CD14-positive monocyte (primary cell): ENCODE measurements around the gene TRAF3IP3. TPM values are rescaled to one million over a fixed set of nuclear protein-coding genes. Genes with fewer than 3 reads are reported as not detected.

Source experiments
- DNase-seq, 3 donors: peaks; one replicate each; pipeline ENCODE4 v3.0.0-alpha.2; 2011 to 2022
- H2AFZ ChIP-seq: 2 replicates; pipeline ENCODE4 v1.6.0; 2012; ENCODE audit warnings: mild to moderate bottlenecking, low read depth, low read length, inconsistent platforms; ENCODE audit not compliant: insufficient read depth, poor library complexity, severe bottlenecking
- H3K27ac ChIP-seq, 2 donors: 1 replicate in 1 of 2; 2 replicates in 1 of 2; pipeline ENCODE4 v1.5.1; 2012 to 2013; ENCODE audit warnings: low read length in 2 of 2, control low read depth in 1 of 2, inconsistent platforms in 1 of 2, low read depth in 1 of 2, mild to moderate bottlenecking in 1 of 2
- H3K27me3 ChIP-seq, 2 donors: one replicate each; pipeline versions ENCODE4 v1.6.0 to v1.6.1; 2011 to 2013; ENCODE audit warnings: low read length in 2 of 2; ENCODE audit not compliant: control insufficient read depth in 2 of 2, insufficient read depth in 2 of 2
- H3K36me3 ChIP-seq, 2 donors: replicated peaks in 1 of 2; 1 replicate in 1 of 2; 2 replicates in 1 of 2; pipeline versions ENCODE4 v1.5.1 to v1.6.1; 2012 to 2013; ENCODE audit warnings: low read length in 2 of 2, control low read depth in 1 of 2, inconsistent platforms in 1 of 2, mild to moderate bottlenecking in 1 of 2; ENCODE audit not compliant: insufficient read depth in 2 of 2, control insufficient read depth in 1 of 2
- H3K4me1 ChIP-seq, 2 donors: 1 replicate in 1 of 2; 2 replicates in 1 of 2; pipeline versions ENCODE4 v1.5.1 to v1.6.1; 2012 to 2013; ENCODE audit warnings: low read length in 2 of 2, control low read depth in 1 of 2, inconsistent platforms in 1 of 2, mild to moderate bottlenecking in 1 of 2, moderate library complexity in 1 of 2; ENCODE audit not compliant: insufficient read depth in 2 of 2, control insufficient read depth in 1 of 2
- H3K4me2 ChIP-seq: replicated peaks from 2 replicates; pipeline ENCODE3; 2012; ENCODE audit warnings: low read length, moderate library complexity, mild to moderate bottlenecking; ENCODE audit not compliant: poor library complexity, severe bottlenecking; ENCODE audit errors: extremely low read depth
- H3K4me3 ChIP-seq, 3 experiments: fragments of 200-600 bp in 1 of 3; sonication (generic) in 1 of 3; replicated peaks in 1 of 3; 1 replicate in 2 of 3; 2 replicates in 1 of 3; pipeline ENCODE4 v1.5.1; 2011 to 2013; ENCODE audit warnings: low read length in 3 of 3, mild to moderate bottlenecking in 3 of 3, control low read depth in 2 of 3, low read depth in 2 of 3, inconsistent platforms in 1 of 3, moderate library complexity in 1 of 3
- H3K79me2 ChIP-seq: 2 replicates; pipeline ENCODE4 v1.6.0; 2012; ENCODE audit warnings: mild to moderate bottlenecking, control low read depth, inconsistent platforms, low read length, moderate library complexity; ENCODE audit not compliant: insufficient read depth
- H3K9ac ChIP-seq: 2 replicates; pipeline ENCODE4 v1.6.0; 2017; ENCODE audit warnings: low read length, mild to moderate bottlenecking; ENCODE audit not compliant: insufficient read depth, poor library complexity, severe bottlenecking
- H3K9me3 ChIP-seq, 2 donors: replicated peaks in 1 of 2; 1 replicate in 1 of 2; 2 replicates in 1 of 2; pipeline versions ENCODE4 v1.5.1 to v1.6.1; 2012 to 2013; ENCODE audit warnings: low read length in 2 of 2, control low read depth in 1 of 2; ENCODE audit not compliant: control insufficient read depth in 1 of 2, insufficient read depth in 1 of 2
- H4K20me1 ChIP-seq: 2 replicates; pipeline ENCODE4 v1.6.0; 2012; ENCODE audit warnings: mild to moderate bottlenecking, low read length, control low read depth, moderate library complexity; ENCODE audit not compliant: insufficient read depth
- H3K27ac Mint-ChIP-seq, 7 donors: one replicate each; pipeline ENCODE4 v1.8.0; 2020; ENCODE audit warnings: mild to moderate bottlenecking in 7 of 7, mixed read lengths in 7 of 7, moderate library complexity in 6 of 7, inconsistent platforms in 2 of 7
- H3K27me3 Mint-ChIP-seq, 3 donors: one replicate each; pipeline ENCODE4 v1.8.0; 2021 to 2022; ENCODE audit warnings: low read depth in 3 of 3, mild to moderate bottlenecking in 3 of 3, mixed read lengths in 3 of 3, moderate library complexity in 3 of 3, inconsistent platforms in 1 of 3
- H3K36me3 Mint-ChIP-seq, 2 donors: one replicate each; pipeline ENCODE4 v1.8.0; 2020; ENCODE audit warnings: mixed read lengths in 2 of 2, inconsistent platforms in 1 of 2, mild to moderate bottlenecking in 1 of 2
- H3K4me1 Mint-ChIP-seq: one replicate; pipeline ENCODE4 v1.8.0; 2020; ENCODE audit warnings: mild to moderate bottlenecking, mixed read lengths
- H3K4me3 Mint-ChIP-seq, 2 donors: one replicate each; pipeline ENCODE4 v1.8.0; 2020; ENCODE audit warnings: mild to moderate bottlenecking in 2 of 2, mixed read lengths in 2 of 2, moderate library complexity in 1 of 2
- H3K9me3 Mint-ChIP-seq, 7 donors: one replicate each; pipeline ENCODE4 v1.8.0; 2020 to 2022; ENCODE audit warnings: mixed read lengths in 7 of 7, mild to moderate bottlenecking in 6 of 7, moderate library complexity in 6 of 7, inconsistent platforms in 2 of 7
- CTCF ChIP-seq: fragments of 200-600 bp; IDR thresholded peaks from one replicate; pipeline ENCODE4 v1.8.0; 2022; ENCODE audit warnings: antibody characterized with exemption, mild to moderate bottlenecking
- WGBS: methylation state at CpG from one replicate; pipeline ENCODE4 v1.1.5; 2013; ENCODE audit warnings: missing lambda C conversion rate; ENCODE audit not compliant: insufficient coverage; 5-methylcytosine and 5-hydroxymethylcytosine counted together
- intact Hi-C, 2 donors: fragments of 100-400 bp; cut with micrococcal nuclease; formaldehyde crosslinking; loops; one replicate each; pipeline versions ENCODE4 v1.15.0 to v1.15.1; 2023
- polyA plus RNA-seq, 3 donors: library from polyadenylated mRNA; depleted of rRNA in 1 of 3; unstranded in 2 of 3; stranded (reverse) in 1 of 3; fragments of 300-500 nt in 2 of 3; fragments of >200 nt in 1 of 3; fragmentation: Illumina TruSeq in 2 of 3; gene quantifications; 1 replicate in 2 of 3; 2 replicates in 1 of 3; pipeline ENCODE4 v1.2.3, GENCODE V29; 2012 to 2021

The TRAF3IP3 gene
- polyA plus RNA-seq, 3 donors: 89.3 to 266 (median 111) TPM

- H3K4me3 ChIP-seq: no peak overlapping the region
- Mint-ChIP-seq H3K4me1 (peaks cover 18% of the 10 kb centered on the region), H3K27me3 (peaks cover 0 to 16% (median 5%) of the 10 kb centered on the region in 3 donors), H3K27ac (no peak overlapping the region), H3K4me3 (no peak overlapping the region), H3K36me3 (peaks cover 4 to 11% of the 10 kb centered on the region in 2 donors), H3K9me3 (peaks cover 0 to 4% (median 0%) of the 10 kb centered on the region in 7 donors)
- H3K79me2 ChIP-seq: peaks cover 4% of the 10 kb centered on the region
- 93% methylated on average over 2 of the region's 11 CpGs for WGBS
- peaks cover under 1 to 9% of the 10 kb centered on the region in 2 donors for H3K36me3 ChIP-seq
- peaks cover 0 to 2% of the 10 kb centered on the region in 2 donors for H3K27me3 ChIP-seq
- peak overlapping the region; percentile 39 for H2AFZ ChIP-seq
- no peak for TF ChIP-seq CTCF
- no peak overlapping the region for H3K4me2 ChIP-seq
- no peak for DNase-seq
- no peak overlapping the region for H3K9ac ChIP-seq
- H3K4me1 ChIP-seq: peaks cover 15 to 19% of the 10 kb centered on the region in 2 donors
- H3K27ac ChIP-seq: no peak overlapping the region
- H3K9me3 ChIP-seq: no peaks in the 10 kb centered on the region
- H4K20me1 ChIP-seq: no peaks in the 10 kb centered on the region
- intact Hi-C loops: no loop called here
Observed at GRCh38 chr1:209825591-209826434, 70.0 kb downstream of the TRAF3IP3 start.

- no peaks in the 10 kb centered on the region for H3K9me3 ChIP-seq
- H3K4me1 Mint-ChIP-seq: peaks cover 17% of the 10 kb centered on the region
- peak within 1 kb of the TSS; percentile 92 for H3K4me2 ChIP-seq
- H3K36me3 ChIP-seq: peaks cover 16 to 27% of the 10 kb centered on the region in 2 donors
- peaks cover 4% of the 10 kb centered on the region for H3K79me2 ChIP-seq
- peaks cover 0 to 2% of the 10 kb centered on the region in 2 donors for H3K27me3 ChIP-seq
- peak within 1 kb of the TSS; percentile 56 to 91 (median 86) for H3K4me3 ChIP-seq
- peak; percentile 71 for TF ChIP-seq CTCF
- H4K20me1 ChIP-seq: no peaks in the 10 kb centered on the region
- peak within 1 kb of the TSS; percentile 88 to 96 for H3K4me3 Mint-ChIP-seq
- H3K4me1 ChIP-seq: peaks cover 15 to 19% of the 10 kb centered on the region in 2 donors
- H3K36me3 Mint-ChIP-seq: peaks cover 18 to 28% of the 10 kb centered on the region in 2 donors
- peaks cover 0 to 5% (median 5%) of the 10 kb centered on the region in 3 donors for H3K27me3 Mint-ChIP-seq
- intact Hi-C loops: no loop called here
- H3K27ac Mint-ChIP-seq: peak within 1 kb of the TSS; percentile 87 to 97 (median 96)
- H3K9me3 Mint-ChIP-seq: peaks cover 0 to 4% (median 0%) of the 10 kb centered on the region in 7 donors
- H3K27ac ChIP-seq: peak within 1 kb of the TSS; percentile 79 to 88
- 16% methylated on average over 42 of the region's 51 CpGs for WGBS
- H3K9ac ChIP-seq: peak within 1 kb of the TSS; percentile 66
- H2AFZ ChIP-seq: peak within 1 kb of the TSS; percentile 85
- DNase-seq: peak; percentile 97 to 99 (median 99)
Observed at GRCh38 chr1:209827384-209828262, 71.8 kb downstream of the TRAF3IP3 start, which contains the start of gene UTP25. UTP25 (plus strand) TSS chr1:209827972; CDS start chr1:209828064, 92 bp downstream.
